K562 (cell line): ENCODE measurements around the gene GPX2. TPM values are rescaled to one million over a fixed set of nuclear protein-coding genes. Genes with fewer than 3 reads are reported as not detected.

Experiments used
- ATAC-seq: fragments of 200-7000 bp; cut with Tn5 transposase; 3 replicates; pipeline ENCODE4 v1.9.1; 2020; ENCODE audit warnings: moderate library complexity
- BruUV-seq: library from RNA; stranded (reverse); fragments of 400-500 nt; replicated peaks from 2 replicates; lab custom pipeline; 2021; lab: Mats Ljungman, UMichigan
- CTCF ChIA-PET: fragments of 300-600 bp; formaldehyde crosslinking; extraction: SDS; loops from one replicate; lab custom pipeline; 2021; ENCODE audit warnings: low intra/inter-chr PET ratio; lab: Yijun Ruan, JAX
- POLR2A ChIA-PET: fragments of 300-600, 350-650 bp; sonication (Branson Sonifier 250); formaldehyde crosslinking; extraction: SDS; loops from one replicate; lab custom pipeline; 2021; ENCODE audit warnings: antibody characterized with exemption, inconsistent platforms; lab: Yijun Ruan, JAX
- DNase-seq, 4 experiments: peaks; one replicate each; pipeline versions ENCODE4 v3.0.0 to v3.0.0-alpha.2; 2011 to 2018; ENCODE audit warnings: low spot score in 3 of 4, mixed read lengths in 3 of 4; ENCODE audit errors: extremely low read depth in 1 of 4
- FAIRE-seq: peaks from 2 replicates; lab custom pipeline; 2011; peaks lifted over from hg19 to GRCh38; lab: Jason Lieb, UNC
- H2AFZ ChIP-seq: 2 replicates; pipeline ENCODE4 v1.6.0; 2011; ENCODE audit warnings: low read depth, low read length, control low read depth, inconsistent platforms
- H3K27ac ChIP-seq: fragments of 200-600 bp; 3 replicates; pipeline ENCODE4 v1.8.0; 2011; ENCODE audit warnings: low read depth, mild to moderate bottlenecking, control low read depth, inconsistent platforms, low read length, moderate library complexity, mixed read lengths; ENCODE audit errors: extremely low read depth
- H3K27me3 ChIP-seq, 2 experiments: fragments of 300-600 bp in 1 of 2; 2 replicates in 1 of 2; 3 replicates in 1 of 2; pipeline versions ENCODE4 v1.6.0 to v1.8.0; 2011; ENCODE audit warnings: inconsistent platforms in 2 of 2, low read length in 2 of 2, mild to moderate bottlenecking in 1 of 2, mixed read lengths in 1 of 2, moderate library complexity in 1 of 2; ENCODE audit not compliant: control insufficient read depth in 2 of 2, insufficient read depth in 2 of 2
- H3K36me3 ChIP-seq: fragments of 300-600 bp; 3 replicates; pipeline ENCODE4 v1.8.0; 2011; ENCODE audit warnings: mild to moderate bottlenecking, low read length, inconsistent platforms; ENCODE audit not compliant: control insufficient read depth, insufficient read depth
- H3K4me1 ChIP-seq, 2 experiments: fragments of 200-600 bp in 1 of 2; replicated peaks in 1 of 2; 2 replicates in 1 of 2; 3 replicates in 1 of 2; pipeline versions ENCODE4 v1.5.1 to v1.8.0; 2011; ENCODE audit warnings: inconsistent platforms in 2 of 2, low read length in 2 of 2, mild to moderate bottlenecking in 1 of 2, mixed read lengths in 1 of 2, moderate library complexity in 1 of 2; ENCODE audit not compliant: control insufficient read depth in 2 of 2, insufficient read depth in 2 of 2
- H3K4me2 ChIP-seq: 2 replicates; pipeline ENCODE4 v1.6.1; 2011; ENCODE audit warnings: low read length, control low read depth, inconsistent platforms, mixed read lengths; ENCODE audit not compliant: insufficient read depth
- H3K4me3 ChIP-seq: fragments of 200-600 bp; sonication (generic), shearing (Covaris generic); 2 replicates; pipeline ENCODE4 v1.5.1; 2016; ENCODE audit warnings: control low read depth, inconsistent platforms
- H3K79me2 ChIP-seq: fragments of 200-600 bp; 3 replicates; pipeline ENCODE4 v1.8.0; 2011; ENCODE audit warnings: low read length, inconsistent platforms; ENCODE audit not compliant: control insufficient read depth, insufficient read depth
- H3K9ac ChIP-seq, 2 experiments: 2 replicates each; pipeline versions ENCODE4 v1.6.0 to v1.6.1; 2011; ENCODE audit warnings: low read depth in 2 of 2, low read length in 2 of 2, control low read depth in 1 of 2, inconsistent platforms in 1 of 2, mild to moderate bottlenecking in 1 of 2, mixed read lengths in 1 of 2; ENCODE audit not compliant: insufficient read depth in 1 of 2
- H3K9me1 ChIP-seq: one replicate; pipeline ENCODE4 v1.6.0; 2011; ENCODE audit warnings: inconsistent platforms, mild to moderate bottlenecking, low read length, moderate library complexity; ENCODE audit not compliant: control insufficient read depth, insufficient read depth
- H3K9me3 ChIP-seq: replicated peaks from 2 replicates; pipeline ENCODE4 v1.5.1; 2011; ENCODE audit warnings: low read depth, low read length, inconsistent platforms; ENCODE audit not compliant: control insufficient read depth, insufficient read depth
- H4K20me1 ChIP-seq: replicated peaks from 2 replicates; pipeline ENCODE4 v1.6.1; 2011; ENCODE audit warnings: low read length, inconsistent platforms, mixed read lengths; ENCODE audit not compliant: control insufficient read depth, insufficient read depth
- HDAC6 ChIP-seq: IDR thresholded peaks from 2 replicates; pipeline ENCODE4 v1.6.1; 2012; ENCODE audit warnings: low read depth, mild to moderate bottlenecking, control low read depth, inconsistent platforms, low read length, moderate library complexity
- JUN ChIP-seq, 2 experiments: sonication (generic) in 1 of 2; formaldehyde crosslinking in 1 of 2; IDR thresholded peaks; 2 replicates each; pipeline versions ENCODE4 v1.6.1 to v1.8.0; 2012 to 2022; ENCODE audit warnings: borderline replicate concordance in 2 of 2, mild to moderate bottlenecking in 2 of 2, improper control_type of control experiment in 1 of 2, low read depth in 1 of 2, low read length in 1 of 2, missing genetic modification reagents in 1 of 2
- KLF16 ChIP-seq: IDR thresholded peaks from 2 replicates; pipeline ENCODE4 v1.6.1; 2016; ENCODE audit warnings: antibody characterized with exemption
- MEF2A ChIP-seq: IDR thresholded peaks from 2 replicates; pipeline ENCODE4 v1.6.1; 2011; ENCODE audit warnings: low read depth, mild to moderate bottlenecking, low read length, moderate library complexity; ENCODE audit not compliant: control insufficient read depth
- NR2C2 ChIP-seq, 2 experiments: fragments of 200-800 bp in 1 of 2; sonication (Bioruptor generic) in 1 of 2; sonication (generic) in 1 of 2; formaldehyde crosslinking in 1 of 2; IDR thresholded peaks; 2 replicates each; pipeline versions ENCODE4 v1.6.1 to v1.8.0; 2016 to 2022; ENCODE audit warnings: mild to moderate bottlenecking in 1 of 2, missing compliant biosample characterization in 1 of 2, missing genetic modification characterization in 1 of 2, missing genetic modification reagents in 1 of 2
- SRF ChIP-seq, 2 experiments: fragments of 250-450, 450-650 bp in 1 of 2; sonication (Bioruptor Pico) in 1 of 2; sonication (generic) in 1 of 2; formaldehyde crosslinking; IDR thresholded peaks; 2 replicates each; pipeline versions ENCODE4 v1.5.0 to v1.5.1; 2020 to 2022; ENCODE audit warnings: mild to moderate bottlenecking in 1 of 2, missing genetic modification reagents in 1 of 2
- ZNF316 ChIP-seq: fragments of 450-650 bp; IDR thresholded peaks from 2 replicates; pipeline ENCODE4 v1.6.1; 2016
- WGBS: fragments of 100-300 bp; shearing (Covaris generic); methylation state at CpG from one replicate; pipeline ENCODE4 v1.1.6; 2016; ENCODE audit warnings: low coverage, mixed read lengths; ENCODE audit not compliant: insufficient coverage; ENCODE audit errors: missing lambda C conversion rate; 5-methylcytosine and 5-hydroxymethylcytosine counted together
- in situ Hi-C: fragments of 300-500 bp; cut with MboI; formaldehyde crosslinking; loops from 4 replicates; pipeline ENCODE4 v1.15.0; 2018; ENCODE audit warnings: inconsistent platforms, mixed read lengths
- intact Hi-C: fragments of 100-400 bp; cut with micrococcal nuclease; formaldehyde crosslinking; loops from 2 replicates; pipeline ENCODE4 v1.14.2; 2022
- polyA plus RNA-seq, 8 experiments: library from polyadenylated mRNA; depleted of rRNA in 4 of 8; stranded (reverse) in 5 of 8; unstranded in 3 of 8; fragments of >200 nt; fragmentation: Nextera tagmentation in 2 of 8; fragmentation: Illumina TruSeq in 1 of 8; extraction: Ambion mirVana in 2 of 8; extraction: Trizol in 1 of 8; gene quantifications; 2 replicates each; pipeline versions ENCODE4 v1.2.1 to v1.2.3, GENCODE V29; 2011 to 2014; ENCODE audit warnings: inconsistent platforms in 1 of 8, missing spikeins in 1 of 8
- total RNA-seq, 7 experiments: library from RNA; depleted of rRNA in 6 of 7; stranded (reverse); fragments of >200 nt in 6 of 7; fragmentation: Illumina TruSeq in 2 of 7; extraction: Trizol in 2 of 7; gene quantifications; 2 replicates each; pipeline versions ENCODE4 v1.2.1 to v1.2.3, GENCODE V29; 2011 to 2021; ENCODE audit warnings: low replicate concordance in 1 of 7

Gene GPX2
- total and polyA plus RNA-seq, 9 of the 15 experiments (the other 6 are each of a cell fraction or from before 2014, with no cell fraction given): 0.24 TPM; not detected in 8

GRCh38 chr14:64891173-64891838 is 51.2 kb downstream of the GPX2 start:
- H3K27me3 ChIP-seq: no peaks in the 10 kb centered on the region
- no peaks in the 10 kb centered on the region for H3K36me3 ChIP-seq
- no peaks in the 10 kb centered on the region for H3K79me2 ChIP-seq
- H3K9ac ChIP-seq: no peak overlapping the region
- DNase-seq (no peak), ATAC-seq (no peak), FAIRE-seq (no peak)
- no peak overlapping the region for H3K4me3 ChIP-seq
- peak overlapping the region; percentile 12; the same call in 1 of the 2 replicates for H2AFZ ChIP-seq
- no peak overlapping the region for H3K4me2 ChIP-seq
- TF ChIP-seq ZNF316 (peak; percentile 45), JUN (IDR thresholded peaks at IDR 0.05; ENCODE audit: borderline replicate concordance, low read depth, low read length) (no peak), JUN (CRISPR knock-in tag; IDR thresholded peaks at IDR 0.05; ENCODE audit: borderline replicate concordance) (no peak)
- ChIA-PET POLR2A (interaction anchor here (0.6 to 1.9 kb wide), 6 partner anchors 9 to 50 kb away, joined by 3 to 6 read pairs (median 5); no protein-coding TSS in a partner anchor), CTCF (interaction anchor here (0.6 to 3.8 kb wide), 7 partner anchors 14 to 354 kb away, joined by 3 to 44 read pairs (median 10); no protein-coding TSS in a partner anchor)
- WGBS: 86% methylated on average over 4 of the region's 4 CpGs
- intact Hi-C loops: loop anchor here (5.0 kb wide), 4 partner anchors 69 to 219 kb away; no protein-coding TSS in a partner anchor
- in situ Hi-C loops: no loop called here
- H3K27ac ChIP-seq: no peak overlapping the region
- no peaks in the 10 kb centered on the region; a peak in 3 of 5 replicates for H3K4me1 ChIP-seq
- BruUV-seq: no TSS peak
- no peaks in the 10 kb centered on the region for H4K20me1 ChIP-seq
- no peaks in the 10 kb centered on the region for H3K9me3 ChIP-seq
- H3K9me1 ChIP-seq: no peaks in the 10 kb centered on the region

- H3K4me3 ChIP-seq: no peak overlapping the region
- TF ChIP-seq SRF (CRISPR knock-in tag; IDR thresholded peaks at IDR 0.05) (no peak), ZNF316 (peak; percentile 19; the same call in 1 of the 2 replicates), NR2C2 (CRISPR knock-in tag; IDR thresholded peaks at IDR 0.05) (no peak), NR2C2 (tag; IDR thresholded peaks at IDR 0.05) (no peak), KLF16 (no peak), MEF2A (no peak), HDAC6 (no peak)
- TF ChIP-seq, all 486 proteins: peak for 1
- CTCF ChIA-PET: no interaction called here
- H4K20me1 ChIP-seq: no peaks in the 10 kb centered on the region
- H2AFZ ChIP-seq: peak overlapping the region; percentile 50; the same call in 1 of the 2 replicates
- H3K27ac ChIP-seq: no peak overlapping the region
- no TSS peak for BruUV-seq
- H3K27me3 ChIP-seq: no peaks in the 10 kb centered on the region
- H3K4me1 ChIP-seq: peaks cover 0 to 4% of the 10 kb centered on the region in 2 experiments; a peak in 3 of 5 replicates
- FAIRE-seq: no peak
- POLR2A ChIA-PET: interaction anchor here (1.1 kb wide), 1 partner anchor 8 kb away, joined by 3 read pairs; no protein-coding TSS in a partner anchor
- intact Hi-C loops: no loop called here
- no peak for ATAC-seq
- H3K4me2 ChIP-seq: no peak overlapping the region
- no peak overlapping the region for H3K9ac ChIP-seq
- H3K36me3 ChIP-seq: no peaks in the 10 kb centered on the region
- H3K9me3 ChIP-seq: no peaks in the 10 kb centered on the region
- no peaks in the 10 kb centered on the region for H3K9me1 ChIP-seq
- 79% methylated on average over 6 of the region's 6 CpGs for WGBS
- DNase-seq: no peak
- H3K79me2 ChIP-seq: no peaks in the 10 kb centered on the region
- in situ Hi-C loops: loop anchor here (5.0 kb wide), 1 partner anchor 67 kb away; no protein-coding TSS in a partner anchor
These were observed 53.2 kb downstream of the GPX2 start for GRCh38 chr14:64889352-64889751.
